ENCODE results near the gene MAD1L1. TPM values are rescaled to one million over a fixed set of nuclear protein-coding genes. Genes with fewer than 3 reads are reported as not detected.

The MAD1L1 gene
- total and polyA plus RNA-seq, 2 of the 8 experiments (the other 6 are each of a cell fraction or from before 2014, with no cell fraction given), result 40.4 to 44.6 TPM

DNA sequence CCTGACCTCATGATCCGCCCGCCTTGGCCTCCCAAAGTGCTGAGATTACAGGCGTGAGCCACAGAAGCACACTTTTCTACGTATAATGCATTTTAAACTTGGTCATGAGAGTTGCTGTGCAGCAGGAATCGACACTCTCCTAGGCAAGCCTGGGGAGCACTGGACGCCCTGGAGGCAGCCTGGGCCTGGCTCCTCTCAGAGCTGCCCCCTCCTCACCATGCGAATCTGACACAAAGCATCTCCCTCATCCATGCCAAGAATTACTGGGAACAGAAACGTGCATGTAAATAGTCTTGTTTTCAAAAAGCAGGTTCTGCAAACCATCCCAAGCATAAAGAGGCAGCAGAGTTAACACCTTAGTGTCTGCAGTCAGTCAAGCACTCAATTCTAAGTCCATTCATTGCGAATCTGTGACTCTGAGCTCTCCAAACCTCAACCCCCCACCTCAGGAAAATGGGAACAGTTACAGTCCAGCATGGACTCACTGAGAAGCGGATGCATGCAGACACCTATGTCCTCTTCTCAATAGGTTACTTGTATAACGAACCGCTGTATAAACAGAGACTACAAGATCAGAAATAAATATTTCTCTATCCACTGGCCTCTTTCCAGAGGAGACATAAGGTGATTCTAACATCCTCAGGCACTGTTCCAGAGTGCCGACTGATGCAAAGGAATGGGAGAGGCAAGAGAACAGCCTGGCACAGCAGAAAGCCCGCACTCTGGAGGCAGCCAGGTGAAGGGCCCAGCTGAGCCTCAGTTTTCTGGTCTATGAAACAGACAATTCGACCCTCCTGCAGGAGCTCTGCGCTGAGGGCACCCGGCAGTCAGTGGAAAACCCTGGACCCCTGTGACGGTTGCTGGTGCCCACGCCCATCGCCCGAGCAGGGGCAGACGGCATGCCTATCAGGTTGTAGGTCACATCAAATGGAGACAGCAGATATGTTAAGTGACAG lies 68.9 kb downstream of the MAD1L1 start:
- FAIRE-seq (no peak), DNase-seq (ENCODE audit: low read depth in 1 of 2, low spot score in 2 of 2) (no peak)
- Histone ChIP-seq H2AFZ (ENCODE audit: low read length) (no peak overlapping the region), H3K14ac (ENCODE audit: insufficient read length) (no peak overlapping the region), H3K18ac (ENCODE audit: extremely low read depth, low read length) (no peak overlapping the region), H3K36me3 (ENCODE audit: control insufficient read depth in 2 of 4, insufficient read depth in 4 of 4, low read length in 3 of 4) (no peaks in the 10 kb centered on the region; a peak in 1 of 8 replicates), H4K8ac (ENCODE audit: extremely low read depth, insufficient read depth, low read length) (no peak overlapping the region), H3K4ac (replicated peaks; ENCODE audit: insufficient read length, low read depth, low read length) (no peak overlapping the region), H3K27me3 (replicated peaks in 1 of 4; ENCODE audit: control insufficient read depth in 3 of 4, extremely low read depth in 1 of 4, insufficient read depth in 3 of 4, low read length in 3 of 4) (no peaks in the 10 kb centered on the region), H3K4me1 (replicated peaks in 1 of 4; ENCODE audit: control insufficient read depth in 3 of 4, insufficient read depth in 4 of 4, low read length in 3 of 4) (peaks cover 0 to 11% (median 7%) of the 10 kb centered on the region in 4 experiments; a peak in 5 of 7 replicates), H4K20me1 (replicated peaks in 1 of 2; ENCODE audit: control insufficient read depth in 1 of 2, insufficient read depth in 2 of 2, low read length in 2 of 2) (peaks cover 0 to 4% of the 10 kb centered on the region in 2 experiments), H2BK120ac (replicated peaks; ENCODE audit: low read depth, low read length) (no peak overlapping the region), H2BK5ac (ENCODE audit: low read depth, low read length) (no peak overlapping the region), H3K4me3 (ENCODE audit: extremely low read depth in 1 of 4, insufficient read depth in 2 of 4, low read depth in 3 of 4, low read length in 4 of 4) (no peak overlapping the region), H3K56ac (replicated peaks; ENCODE audit: insufficient read length, low read depth, low read length) (no peak overlapping the region), H2BK15ac (ENCODE audit: low read length) (no peak overlapping the region), H2AK5ac (ENCODE audit: low read depth, low read length) (no peak overlapping the region), H3K4me2 (ENCODE audit: insufficient read depth in 1 of 2, low read depth in 2 of 2, low read length in 2 of 2) (no peak overlapping the region), H3K23ac (ENCODE audit: insufficient read length) (no peak overlapping the region), H3K79me1 (ENCODE audit: low read depth, low read length) (peaks cover 7% of the 10 kb centered on the region; the same call in 1 of the 2 replicates), H4K91ac (replicated peaks; ENCODE audit: insufficient read length, low read length) (no peak overlapping the region), H3K9me3 (ENCODE audit: insufficient read depth in 2 of 2, low read depth in 1 of 2, low read length in 1 of 2) (peaks cover 0 to 5% of the 10 kb centered on the region in 2 experiments; a peak in 1 of 4 replicates), H2BK12ac (ENCODE audit: low read depth, low read length) (no peak overlapping the region), H3K23me2 (ENCODE audit: low read depth, low read length) (no peaks in the 10 kb centered on the region), H3K9ac (replicated peaks in 1 of 4; ENCODE audit: extremely low read depth in 1 of 4, low read depth in 3 of 4, low read length in 3 of 4) (0 out of 7 replicates have a peak overlapping the region, but pooled peaks of 1 of the 4 experiments have one; percentile 4), H2BK20ac (ENCODE audit: low read length) (no peak overlapping the region), H3K27ac (ENCODE audit: low read depth, low read length) (no peak overlapping the region; the same call in 1 of the 2 replicates), H3K79me2 (ENCODE audit: control insufficient read depth in 1 of 2, insufficient read depth in 2 of 2, low read length in 2 of 2) (peaks cover 0 to under 1% of the 10 kb centered on the region in 2 experiments; a peak in 1 of 4 replicates), H4K5ac (ENCODE audit: insufficient read length, low read depth, low read length) (no peak overlapping the region)
- ChIA-PET POLR2A (ENCODE audit: partially characterized antibody) (interaction anchor here (1.4 kb wide), 1 partner anchor 13 kb away, joined by 3 read pairs; no protein-coding TSS in a partner anchor), CTCF (ENCODE audit: partially characterized antibody) (interaction anchor here (0.6 to 2.0 kb wide), 4 partner anchors 17 to 393 kb away, joined by 3 to 9 read pairs (median 3); no protein-coding TSS in a partner anchor)
- WGBS, 2 experiments (ENCODE audit: extremely low coverage in 1 of 2, insufficient coverage in 1 of 2, insufficient read length in 1 of 2, insufficient replicate concordance in 2 of 2, low coverage in 1 of 2, low lambda C conversion rate in 2 of 2, missing lambda C conversion rate in 1 of 2), result 87% methylated on average over 22 of the region's 22 CpGs; no CpG with 5 or more reads in 1 of the 2 experiments
- TF ChIP-seq CEBPB (IDR thresholded peaks at IDR 0.05; ENCODE audit: low read depth, low read length) (no peak), KDM4A (IDR thresholded peaks at IDR 0.05; ENCODE audit: low read depth, low read length, severe bottlenecking) (no peak), KDM5A (IDR thresholded peaks at IDR 0.05; ENCODE audit: low read length) (no peak), RFX5 (IDR thresholded peaks at IDR 0.05; ENCODE audit: borderline replicate concordance, low read depth, low read length) (no peak), SIN3A (conservative IDR thresholded peaks at IDR 0.05 in 1 of 2, IDR thresholded peaks at IDR 0.05 in 1 of 2; ENCODE audit: low read depth in 1 of 2, low read length in 2 of 2) (no peak), EGR1 (IDR thresholded peaks at IDR 0.05; ENCODE audit: borderline replicate concordance, low read depth, low read length) (no peak), RBBP5 (IDR thresholded peaks at IDR 0.05; ENCODE audit: borderline replicate concordance, low read depth, low read length) (no peak), TCF12 (IDR thresholded peaks at IDR 0.05; ENCODE audit: low read depth, low read length) (no peak), RXRA (IDR thresholded peaks at IDR 0.05; ENCODE audit: insufficient read depth, low read depth, low read length) (no peak), HDAC6 (IDR thresholded peaks at IDR 0.05; ENCODE audit: low read depth, low read length) (no peak), CREB1 (IDR thresholded peaks at IDR 0.05) (no peak)
